Measurements from ENCODE around the gene SPECC1. TPM values are rescaled to one million over a fixed set of nuclear protein-coding genes. Genes with fewer than 3 reads are reported as not detected.

The SPECC1 gene
- total and polyA plus RNA-seq, 9 of the 15 experiments (the other 6 are each of a cell fraction or from before 2014, with no cell fraction given) = 2.4 to 19.6 (median 14.7) TPM

DNA sequence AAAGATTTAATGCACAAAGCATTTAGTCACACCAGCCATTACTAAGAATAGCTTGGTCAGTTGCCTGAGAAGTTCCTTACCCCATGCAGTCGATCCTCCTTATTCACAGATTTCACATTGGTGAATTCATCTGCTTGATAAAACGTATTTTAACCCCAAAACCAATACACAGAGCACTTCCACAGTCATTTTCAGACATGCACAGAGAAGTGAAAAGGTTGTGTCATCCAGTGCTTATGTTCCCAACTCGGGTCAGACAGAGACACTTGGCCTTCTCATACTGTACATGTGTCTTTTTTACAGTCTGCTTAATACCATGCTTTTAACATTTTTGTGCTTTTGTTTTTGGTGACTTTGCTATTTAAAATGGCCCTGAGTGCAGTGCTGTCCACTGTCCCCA lies 219.7 kb downstream of the SPECC1 start:
- Histone ChIP-seq H3K4me3 (no peak overlapping the region), H3K4me2 (ENCODE audit: insufficient read depth, low read length) (no peak overlapping the region), H3K4me1 (replicated peaks in 1 of 2; ENCODE audit: control insufficient read depth in 2 of 2, insufficient read depth in 2 of 2, low read length in 2 of 2) (peaks cover 0 to 4% of the 10 kb centered on the region in 2 experiments; a peak in 3 of 5 replicates), H3K9ac (ENCODE audit: insufficient read depth in 1 of 2, low read depth in 2 of 2, low read length in 2 of 2) (no peak overlapping the region), H4K20me1 (replicated peaks; ENCODE audit: control insufficient read depth, insufficient read depth, low read length) (0 out of 2 replicates have a peak, but pooled peaks cover 4% of the 10 kb centered on the region), H3K9me1 (ENCODE audit: control insufficient read depth, insufficient read depth, low read length) (no peaks in the 10 kb centered on the region), H3K36me3 (ENCODE audit: control insufficient read depth, insufficient read depth, low read length) (peaks cover 20% of the 10 kb centered on the region; the same call in 2 of the 3 replicates), H3K9me3 (replicated peaks; ENCODE audit: control insufficient read depth, insufficient read depth, low read depth, low read length) (no peaks in the 10 kb centered on the region), H3K27ac (ENCODE audit: extremely low read depth, low read depth, low read length) (no peak overlapping the region), H3K79me2 (ENCODE audit: control insufficient read depth, insufficient read depth, low read length) (no peaks in the 10 kb centered on the region), H3K27me3 (ENCODE audit: control insufficient read depth in 2 of 2, insufficient read depth in 2 of 2, low read length in 2 of 2) (no peaks in the 10 kb centered on the region), H2AFZ (ENCODE audit: low read depth, low read length) (no peak overlapping the region)
- in situ Hi-C loops (cut with MboI) = no loop called here
- no peak for FAIRE-seq
- DNase-seq (ENCODE audit: extremely low read depth in 1 of 4, low spot score in 3 of 4) = no peak
- 63% methylated on average over 3 of the region's 3 CpGs for WGBS (ENCODE audit: insufficient coverage, low coverage, missing lambda C conversion rate)
- no peak for ATAC-seq
- CTCF ChIA-PET (ENCODE audit: low intra/inter-chr PET ratio) = no interaction called here
- TF ChIP-seq, protein P1, sequence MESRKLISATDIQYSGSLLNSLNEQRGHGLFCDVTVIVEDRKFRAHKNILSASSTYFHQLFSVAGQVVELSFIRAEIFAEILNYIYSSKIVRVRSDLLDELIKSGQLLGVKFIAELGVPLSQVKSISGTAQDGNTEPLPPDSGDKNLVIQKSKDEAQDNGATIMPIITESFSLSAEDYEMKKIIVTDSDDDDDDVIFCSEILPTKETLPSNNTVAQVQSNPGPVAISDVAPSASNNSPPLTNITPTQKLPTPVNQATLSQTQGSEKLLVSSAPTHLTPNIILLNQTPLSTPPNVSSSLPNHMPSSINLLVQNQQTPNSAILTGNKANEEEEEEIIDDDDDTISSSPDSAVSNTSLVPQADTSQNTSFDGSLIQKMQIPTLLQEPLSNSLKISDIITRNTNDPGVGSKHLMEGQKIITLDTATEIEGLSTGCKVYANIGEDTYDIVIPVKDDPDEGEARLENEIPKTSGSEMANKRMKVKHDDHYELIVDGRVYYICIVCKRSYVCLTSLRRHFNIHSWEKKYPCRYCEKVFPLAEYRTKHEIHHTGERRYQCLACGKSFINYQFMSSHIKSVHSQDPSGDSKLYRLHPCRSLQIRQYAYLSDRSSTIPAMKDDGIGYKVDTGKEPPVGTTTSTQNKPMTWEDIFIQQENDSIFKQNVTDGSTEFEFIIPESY (CRISPR knock-in tag; IDR thresholded peaks at IDR 0.05) = no peak
- no peak for TF ChIP-seq ZKSCAN3 (CRISPR knock-in tag; IDR thresholded peaks at IDR 0.05)
- no peak for TF ChIP-seq KDM4B (IDR thresholded peaks at IDR 0.05; ENCODE audit: borderline replicate concordance in 2 of 2, low read depth in 1 of 2)
- TF ChIP-seq NCOR1 (IDR thresholded peaks at IDR 0.05) = no peak
- TF ChIP-seq OTX1 (CRISPR knock-in tag; IDR thresholded peaks at IDR 0.05) = no peak
- no peak for TF ChIP-seq FUS (optimal IDR thresholded peaks at IDR 0.05; ENCODE audit: low read depth, low read length)
- no peak for TF ChIP-seq SMAD4 (CRISPR knock-in tag; conservative IDR thresholded peaks at IDR 0.05)
- TF ChIP-seq NEUROD1 (IDR thresholded peaks at IDR 0.05; ENCODE audit: borderline replicate concordance, low read depth, low read length, partially characterized antibody) = no peak
- no peak for TF ChIP-seq MAFG (tag; conservative IDR thresholded peaks at IDR 0.05)
- no peak for TF ChIP-seq E2F5 (CRISPR knock-in tag; IDR thresholded peaks at IDR 0.05)
- no peak for TF ChIP-seq GABPA (tag; conservative IDR thresholded peaks at IDR 0.05; ENCODE audit: low read depth)
- no peak for TF ChIP-seq ZNF174 (CRISPR knock-in tag; IDR thresholded peaks at IDR 0.05)
- no peak for TF ChIP-seq GATA2 (CRISPR knock-in tag; IDR thresholded peaks at IDR 0.05)
- BruUV-seq (replicated peaks) = no TSS peak
- intact Hi-C loops (cut with micrococcal nuclease) = no loop called here
- POLR2A ChIA-PET = no interaction called here
